Colonic mucosa (tissue), 4 donors: ENCODE data around the gene FGF21. TPM values are rescaled to one million over a fixed set of nuclear protein-coding genes. Genes with fewer than 3 reads are reported as not detected.
A peak's percentile ranks its signal among the peaks of the same experiment; 100 is the strongest.

ENCODE experiments used
- DNase-seq: peaks from one replicate; pipeline ENCODE4 v3.0.0-alpha.2; 2020
- H3K27ac ChIP-seq: fragments of 200-600 bp; one replicate; pipeline ENCODE4 v1.8.0; 2021
- H3K27me3 ChIP-seq: fragments of 200-600 bp; one replicate; pipeline ENCODE4 v1.8.0; 2021
- H3K36me3 ChIP-seq: fragments of 200-600 bp; one replicate; pipeline ENCODE4 v1.8.0; 2021
- H3K4me1 ChIP-seq: fragments of 200-600 bp; one replicate; pipeline ENCODE4 v1.8.0; 2021; ENCODE audit warnings: mild to moderate bottlenecking
- H3K4me3 ChIP-seq: fragments of 200-600 bp; one replicate; pipeline ENCODE4 v1.8.0; 2021
- H3K9ac ChIP-seq, 2 donors: one replicate each; pipeline ENCODE4 v1.7.0; 2013; ENCODE audit warnings: control low read depth in 2 of 2, low read depth in 2 of 2, low read length in 2 of 2
- H3K9me3 ChIP-seq: fragments of 200-600 bp; one replicate; pipeline ENCODE4 v1.8.0; 2021
- intact Hi-C: fragments of 100-400 bp; cut with DNase I; formaldehyde crosslinking; loops from one replicate; pipeline ENCODE4 v1.14.1; 2022
- total RNA-seq, 2 donors: library from RNA; stranded (reverse); fragmentation: NEBNext Ultra II Directional in 1 of 2; extraction: Animal tissue kit (Norgen Biotek cat#: 25700) in 1 of 2; gene quantifications; one replicate each; pipeline ENCODE4 v1.2.1, GENCODE V29; 2021
- TF ChIP-seq, protein P1 (sequence below): fragments of 200-600 bp; IDR thresholded peaks from one replicate; pipeline ENCODE4 v1.8.0; 2022; ENCODE audit warnings: antibody characterized with exemption, mild to moderate bottlenecking
- donor health status: healthy.
- donor health status: DM: no; HTN: no; CAD: no.
- donor health status: DM: no; HTN: no; CAD: no.

FGF21 gene
- total RNA-seq, 2 donors from 2014 or later: not detected

GRCh38 chr19:48735031-48735615, 20.2 kb upstream of the FGF21 start:
- Histone ChIP-seq H3K27ac (no peak overlapping the region), H3K9me3 (no peaks in the 10 kb centered on the region), H3K36me3 (no peaks in the 10 kb centered on the region), H3K4me1 (no peaks in the 10 kb centered on the region), H3K9ac (peak overlapping the region in 1 of 2 donors; percentile 50), H3K27me3 (peaks cover 4% of the 10 kb centered on the region), H3K4me3 (no peak overlapping the region)
- TF ChIP-seq, protein P1, sequence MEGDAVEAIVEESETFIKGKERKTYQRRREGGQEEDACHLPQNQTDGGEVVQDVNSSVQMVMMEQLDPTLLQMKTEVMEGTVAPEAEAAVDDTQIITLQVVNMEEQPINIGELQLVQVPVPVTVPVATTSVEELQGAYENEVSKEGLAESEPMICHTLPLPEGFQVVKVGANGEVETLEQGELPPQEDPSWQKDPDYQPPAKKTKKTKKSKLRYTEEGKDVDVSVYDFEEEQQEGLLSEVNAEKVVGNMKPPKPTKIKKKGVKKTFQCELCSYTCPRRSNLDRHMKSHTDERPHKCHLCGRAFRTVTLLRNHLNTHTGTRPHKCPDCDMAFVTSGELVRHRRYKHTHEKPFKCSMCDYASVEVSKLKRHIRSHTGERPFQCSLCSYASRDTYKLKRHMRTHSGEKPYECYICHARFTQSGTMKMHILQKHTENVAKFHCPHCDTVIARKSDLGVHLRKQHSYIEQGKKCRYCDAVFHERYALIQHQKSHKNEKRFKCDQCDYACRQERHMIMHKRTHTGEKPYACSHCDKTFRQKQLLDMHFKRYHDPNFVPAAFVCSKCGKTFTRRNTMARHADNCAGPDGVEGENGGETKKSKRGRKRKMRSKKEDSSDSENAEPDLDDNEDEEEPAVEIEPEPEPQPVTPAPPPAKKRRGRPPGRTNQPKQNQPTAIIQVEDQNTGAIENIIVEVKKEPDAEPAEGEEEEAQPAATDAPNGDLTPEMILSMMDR: no peak
- DNase-seq: no peak
- intact Hi-C loops: loop anchor here (5.0 kb wide), 2 partner anchors 58 to 88 kb away; partner anchors contain the start of gene CA11

GRCh38 chr19:48737360-48737998, 17.8 kb upstream of the FGF21 start:
- Histone ChIP-seq H3K9ac (no peak overlapping the region), H3K27me3 (peaks cover 5% of the 10 kb centered on the region), H3K27ac (no peak overlapping the region), H3K9me3 (no peaks in the 10 kb centered on the region), H3K4me3 (no peak overlapping the region), H3K36me3 (no peaks in the 10 kb centered on the region), H3K4me1 (no peaks in the 10 kb centered on the region)
- intact Hi-C loops: loop anchor here (5.0 kb wide), 2 partner anchors 60 to 90 kb away; partner anchors contain the start of gene CA11
- no peak for DNase-seq
- TF ChIP-seq, protein P1: no peak

DNA sequence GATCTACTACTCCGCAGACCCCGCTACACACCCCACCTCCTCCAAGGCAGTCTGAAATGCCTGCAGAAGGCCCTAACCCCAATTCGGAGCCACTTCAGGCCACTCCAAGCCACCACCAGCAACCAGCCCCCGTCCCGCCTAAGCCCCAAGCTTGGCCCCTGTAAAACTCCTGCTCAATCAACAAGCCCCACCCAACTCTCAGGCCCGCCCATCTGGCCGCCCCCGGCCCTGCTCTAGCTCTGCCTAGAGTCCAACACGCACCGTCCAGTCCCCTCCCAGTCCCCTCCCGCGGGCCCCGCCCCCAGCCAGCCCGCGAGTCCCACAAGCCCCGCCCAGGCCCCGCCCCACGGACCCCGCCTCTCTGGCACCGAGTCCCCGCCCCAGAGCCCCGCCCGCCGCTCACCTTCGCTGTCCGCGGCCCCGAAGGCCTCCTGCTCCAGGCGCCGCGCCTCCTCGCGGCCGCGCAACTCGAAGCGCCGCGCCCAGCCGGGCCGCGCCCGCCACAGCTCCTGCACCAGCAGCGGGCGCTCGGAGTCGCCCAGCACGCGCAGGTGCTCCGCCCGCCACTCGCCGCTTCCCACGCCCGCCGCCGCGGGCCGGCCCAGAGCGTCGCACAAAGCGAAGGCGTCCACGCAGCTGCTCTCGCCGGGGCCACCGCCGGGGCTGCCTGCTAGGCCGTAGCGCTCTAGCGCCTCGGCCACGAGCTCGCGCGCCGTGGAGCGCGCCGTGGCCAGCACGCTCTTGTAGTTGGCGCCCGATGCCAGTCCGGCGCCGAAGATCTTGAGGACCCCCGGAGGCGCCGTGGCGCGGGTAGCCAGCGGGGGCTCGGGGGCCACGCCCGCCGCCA, 16.5 kb upstream of the FGF21 start:
- Histone ChIP-seq H3K27me3 (peaks cover 5% of the 10 kb centered on the region), H3K36me3 (no peaks in the 10 kb centered on the region), H3K9ac (peak overlapping the region in 1 of 2 donors; percentile 58), H3K4me1 (no peaks in the 10 kb centered on the region), H3K4me3 (peak overlapping the region; percentile 47), H3K9me3 (no peaks in the 10 kb centered on the region), H3K27ac (no peak overlapping the region)
- TF ChIP-seq, protein P1: no peak
- DNase-seq: peak; percentile 99
- intact Hi-C loops: loop anchor here (5.0 kb wide), 2 partner anchors 61 to 91 kb away; partner anchors contain the start of gene CA11

- Histone ChIP-seq H3K27ac (no peak overlapping the region), H3K9ac (peak overlapping the region; percentile 58), H3K4me1 (no peaks in the 10 kb centered on the region), H3K36me3 (no peaks in the 10 kb centered on the region), H3K27me3 (peaks cover 5% of the 10 kb centered on the region), H3K9me3 (no peaks in the 10 kb centered on the region), H3K4me3 (peak overlapping the region; percentile 47)
- intact Hi-C loops: loop anchor here (5.0 kb wide), 2 partner anchors 62 to 92 kb away; partner anchors contain the start of gene CA11
- TF ChIP-seq, protein P1: no peak
- DNase-seq: no peak
Measured at GRCh38 chr19:48739404-48740163, 15.7 kb upstream of the FGF21 start.
